Muscle layer of colon (tissue), 2 donors: Measurements from ENCODE around the gene TEKT5.

Source experiments
- H3K27ac ChIP-seq: one replicate; pipeline ENCODE4 v1.7.0; 2013; ENCODE audit warnings: low read depth, mild to moderate bottlenecking, low read length, moderate library complexity
- H3K27me3 ChIP-seq, 2 donors: one replicate each; pipeline ENCODE4 v1.7.0; 2013; ENCODE audit warnings: low read length in 2 of 2, mild to moderate bottlenecking in 2 of 2; ENCODE audit not compliant: insufficient read depth in 2 of 2, control insufficient read depth in 1 of 2
- H3K36me3 ChIP-seq: one replicate; pipeline ENCODE4 v1.7.0; 2013; ENCODE audit warnings: mild to moderate bottlenecking, low read length; ENCODE audit not compliant: insufficient read depth
- H3K4me1 ChIP-seq: one replicate; pipeline ENCODE4 v1.7.0; 2013; ENCODE audit warnings: mild to moderate bottlenecking, low read length; ENCODE audit not compliant: insufficient read depth
- H3K4me3 ChIP-seq, 2 donors: one replicate each; pipeline ENCODE4 v1.7.0; 2013; ENCODE audit warnings: low read length in 2 of 2, low read depth in 1 of 2, mild to moderate bottlenecking in 1 of 2, moderate library complexity in 1 of 2
- H3K9ac ChIP-seq: one replicate; pipeline ENCODE4 v1.7.0; 2013; ENCODE audit warnings: low read length
- H3K9me3 ChIP-seq: one replicate; pipeline ENCODE4 v1.7.0; 2013; ENCODE audit warnings: mild to moderate bottlenecking, low read length
- donor health status: abdominal sarcoma.
- donor health status: Adenocarcinoma of cecum.

The TEKT5 gene

DNA sequence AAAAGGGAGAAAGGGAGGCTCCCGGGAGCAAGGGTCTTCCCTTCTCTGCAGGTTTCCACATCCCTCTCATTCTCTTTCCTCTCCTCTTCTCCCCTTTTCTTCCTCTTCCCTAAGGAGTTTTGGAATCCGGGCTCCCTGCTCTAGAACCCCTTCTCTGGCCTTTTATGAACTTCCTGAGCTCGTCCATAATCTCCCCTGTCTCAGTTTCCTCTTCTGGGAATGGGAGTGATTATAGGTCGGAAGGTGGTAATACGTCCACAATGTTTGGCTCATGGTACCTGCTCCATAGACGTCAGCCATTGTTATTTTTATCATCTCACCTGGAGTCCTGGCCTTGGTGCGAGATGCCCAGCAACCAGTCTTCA is 113.9 kb downstream of the TEKT5 start:
- H3K27ac ChIP-seq = peak overlapping the region; percentile 94
- H3K36me3 ChIP-seq = no peaks in the 10 kb centered on the region
- H3K4me3 ChIP-seq = peak overlapping the region; percentile 64 to 94
- H3K27me3 ChIP-seq = no peaks in the 10 kb centered on the region
- H3K9me3 ChIP-seq = no peaks in the 10 kb centered on the region
- peaks cover 31% of the 10 kb centered on the region for H3K4me1 ChIP-seq
- peak overlapping the region; percentile 40 for H3K9ac ChIP-seq

DNA sequence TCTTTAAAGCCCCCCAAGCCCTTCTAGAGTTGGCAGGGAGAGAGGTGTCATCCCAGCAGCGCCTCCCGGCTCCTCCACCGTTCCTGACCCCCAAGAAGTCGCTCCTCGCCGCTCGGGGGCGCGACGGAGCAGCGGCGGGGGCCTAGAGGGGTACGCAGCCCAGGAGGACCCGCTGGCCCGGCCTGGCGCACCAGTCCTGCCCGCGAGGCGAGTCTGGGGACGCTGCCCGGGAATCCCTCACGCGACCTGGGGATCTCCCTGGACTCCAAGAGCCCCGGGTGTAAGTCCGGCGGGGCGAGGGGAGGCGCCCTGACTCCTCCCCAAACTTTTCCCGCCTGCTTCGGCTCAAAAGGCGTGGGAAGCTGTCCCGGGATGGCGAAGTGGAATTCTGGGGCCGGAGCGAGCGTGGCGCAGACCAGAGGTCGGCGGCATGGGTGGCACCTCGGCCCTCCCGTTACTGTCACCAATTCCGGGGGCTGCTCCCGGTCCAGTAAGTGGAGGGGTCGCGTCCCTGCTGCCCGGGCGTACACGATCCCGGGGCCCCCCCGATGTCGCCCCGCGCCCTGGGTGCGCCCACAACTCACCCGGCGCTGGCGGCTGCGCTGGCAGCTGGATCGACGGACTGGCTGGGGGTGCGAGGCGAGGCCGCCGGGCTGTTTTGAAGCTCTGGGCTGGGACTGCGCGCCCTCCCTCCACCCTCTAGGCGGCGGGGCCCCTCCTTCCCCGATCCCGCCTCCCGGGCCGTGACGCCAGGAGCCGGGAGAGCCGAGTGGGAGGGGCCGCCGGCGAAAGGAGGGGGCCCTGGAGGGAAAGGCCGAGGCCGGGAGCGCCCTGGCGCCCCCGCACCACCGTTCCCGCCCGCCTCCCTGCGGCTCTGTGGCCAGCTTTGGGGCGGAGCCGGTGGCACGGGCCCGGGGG is 114.5 kb downstream of the TEKT5 start, which contains the start of gene EMP2:
EMP2 (minus strand) TSS at position 634 of the 918 bp plus-strand sequence. CDS start 32,981 bp downstream, outside the sequence.
- H3K4me3 ChIP-seq = peak within 1 kb of the TSS; percentile 86 to 94
- no peaks in the 10 kb centered on the region for H3K36me3 ChIP-seq
- H3K9me3 ChIP-seq = no peaks in the 10 kb centered on the region
- peak within 1 kb of the TSS; percentile 76 for H3K9ac ChIP-seq
- H3K4me1 ChIP-seq = peaks cover 35% of the 10 kb centered on the region
- H3K27ac ChIP-seq = peak within 1 kb of the TSS; percentile 94
- H3K27me3 ChIP-seq = no peaks in the 10 kb centered on the region

DNA sequence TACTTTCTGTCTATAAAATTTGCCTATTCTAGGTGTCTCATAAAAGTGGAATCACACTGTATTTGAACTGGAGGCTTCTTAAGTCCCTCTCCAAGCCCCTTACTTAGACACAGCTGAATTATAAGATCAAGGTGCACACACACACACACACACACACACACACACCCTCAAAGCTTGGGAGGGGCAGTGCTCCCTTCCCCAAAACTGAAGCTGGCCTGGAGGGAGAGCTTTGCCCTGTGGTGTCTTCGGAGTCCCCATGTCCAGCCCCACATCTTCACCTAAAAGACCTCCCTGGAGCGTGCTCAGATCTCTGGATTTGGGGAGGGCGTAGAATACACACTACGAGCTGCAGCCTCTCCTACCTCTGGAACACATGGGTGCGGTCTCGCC is 115.2 kb downstream of the TEKT5 start:
- no peaks in the 10 kb centered on the region for H3K27me3 ChIP-seq
- H3K9ac ChIP-seq = peak overlapping the region; percentile 76
- peaks cover 35% of the 10 kb centered on the region for H3K4me1 ChIP-seq
- H3K36me3 ChIP-seq = no peaks in the 10 kb centered on the region
- H3K9me3 ChIP-seq = no peaks in the 10 kb centered on the region
- H3K4me3 ChIP-seq = peak overlapping the region; percentile 86 to 94
- H3K27ac ChIP-seq = peak overlapping the region; percentile 94

DNA sequence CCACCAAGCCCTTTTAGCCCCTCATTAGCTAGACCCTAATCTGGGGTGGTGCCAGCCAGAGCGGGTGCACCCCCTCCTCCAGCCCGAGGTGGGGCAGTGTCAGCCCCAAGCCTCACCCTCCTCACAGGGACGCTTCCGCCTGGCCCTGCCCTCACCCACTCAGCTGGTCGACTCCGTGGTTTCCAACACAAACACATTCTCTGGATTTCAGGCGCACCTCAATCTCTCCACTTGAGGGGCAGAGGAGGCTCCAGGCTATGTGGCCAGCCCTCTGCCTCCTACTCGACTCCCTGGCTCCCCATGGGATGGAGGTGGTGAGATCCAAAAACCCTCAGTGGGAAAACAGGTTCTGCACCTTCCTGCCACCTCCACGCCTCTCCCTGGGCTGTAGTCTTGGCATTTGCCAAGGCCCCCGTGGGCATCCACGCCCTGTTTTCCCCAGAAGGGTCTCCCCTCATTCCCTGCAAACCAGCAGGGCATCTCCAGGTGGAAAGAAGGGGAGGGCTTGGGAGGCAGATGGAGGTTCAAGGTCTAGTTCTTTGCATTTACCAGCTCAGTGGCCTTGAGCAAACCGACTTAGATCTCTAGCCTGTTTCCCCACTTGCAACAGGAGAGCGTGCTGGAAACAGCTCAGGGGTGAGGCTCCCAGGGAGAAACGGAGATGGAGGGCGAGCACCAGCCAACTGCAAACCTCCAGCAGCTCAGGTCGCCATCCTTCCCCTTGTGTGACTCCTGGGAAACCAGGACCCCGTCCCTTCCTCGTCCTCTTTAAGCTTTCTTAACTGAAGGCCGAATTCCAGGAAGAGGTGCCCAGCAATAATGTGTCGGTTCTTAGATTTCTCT is 116.0 kb downstream of the TEKT5 start:
- H3K27ac ChIP-seq = peak overlapping the region; percentile 94
- peak overlapping the region; percentile 86 to 94 for H3K4me3 ChIP-seq
- H3K4me1 ChIP-seq = peaks cover 35% of the 10 kb centered on the region
- H3K9me3 ChIP-seq = no peaks in the 10 kb centered on the region
- no peaks in the 10 kb centered on the region for H3K36me3 ChIP-seq
- H3K9ac ChIP-seq = peak overlapping the region; percentile 18
- no peaks in the 10 kb centered on the region for H3K27me3 ChIP-seq
